Measurements from ENCODE around the gene GTPBP10.

DNA sequence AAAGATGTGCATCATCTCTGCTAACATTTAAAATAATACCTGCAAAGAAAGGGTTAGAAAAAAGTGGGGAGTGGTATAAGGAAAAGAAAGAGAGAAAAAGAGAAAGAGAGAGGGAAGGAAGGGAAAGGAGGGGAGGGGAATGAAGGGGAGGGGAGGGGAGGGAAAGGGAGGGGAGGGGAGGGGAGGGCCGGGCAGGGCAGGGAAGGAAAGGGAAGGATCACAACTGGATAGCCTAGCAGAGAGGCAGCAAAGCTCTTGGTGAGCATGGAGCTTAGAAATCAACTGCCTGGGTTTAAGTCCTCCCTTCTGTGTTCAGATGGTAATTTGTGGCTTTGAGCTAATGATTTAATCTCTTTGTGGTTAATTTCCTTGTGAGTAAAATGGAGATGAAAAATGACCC, 20.0 kb upstream of the GTPBP10 start:
- TF ChIP-seq, protein P1, sequence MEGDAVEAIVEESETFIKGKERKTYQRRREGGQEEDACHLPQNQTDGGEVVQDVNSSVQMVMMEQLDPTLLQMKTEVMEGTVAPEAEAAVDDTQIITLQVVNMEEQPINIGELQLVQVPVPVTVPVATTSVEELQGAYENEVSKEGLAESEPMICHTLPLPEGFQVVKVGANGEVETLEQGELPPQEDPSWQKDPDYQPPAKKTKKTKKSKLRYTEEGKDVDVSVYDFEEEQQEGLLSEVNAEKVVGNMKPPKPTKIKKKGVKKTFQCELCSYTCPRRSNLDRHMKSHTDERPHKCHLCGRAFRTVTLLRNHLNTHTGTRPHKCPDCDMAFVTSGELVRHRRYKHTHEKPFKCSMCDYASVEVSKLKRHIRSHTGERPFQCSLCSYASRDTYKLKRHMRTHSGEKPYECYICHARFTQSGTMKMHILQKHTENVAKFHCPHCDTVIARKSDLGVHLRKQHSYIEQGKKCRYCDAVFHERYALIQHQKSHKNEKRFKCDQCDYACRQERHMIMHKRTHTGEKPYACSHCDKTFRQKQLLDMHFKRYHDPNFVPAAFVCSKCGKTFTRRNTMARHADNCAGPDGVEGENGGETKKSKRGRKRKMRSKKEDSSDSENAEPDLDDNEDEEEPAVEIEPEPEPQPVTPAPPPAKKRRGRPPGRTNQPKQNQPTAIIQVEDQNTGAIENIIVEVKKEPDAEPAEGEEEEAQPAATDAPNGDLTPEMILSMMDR (IDR thresholded peaks at IDR 0.05 in 4 of 5, conservative IDR thresholded peaks at IDR 0.05 in 1 of 5) = no peak
- TF ChIP-seq POLR2A (IDR thresholded peaks at IDR 0.05) = no peak
